Mucosa of rectum (tissue), 2 donors: ENCODE measurements around the gene PIAS4.
"Not testable (repeated sequence)": the region's sequence is repeated elsewhere in the genome, so short reads cannot be mapped to it uniquely, and the experiment has no call there.

Experiments
- H3K27ac ChIP-seq, 2 donors: one replicate each; pipeline ENCODE4 v1.7.0; 2013; ENCODE audit warnings: inconsistent platforms in 2 of 2, low read depth in 2 of 2, low read length in 2 of 2
- H3K27me3 ChIP-seq, 2 donors: one replicate each; pipeline ENCODE4 v1.7.0; 2013; ENCODE audit warnings: low read length in 2 of 2; ENCODE audit not compliant: control insufficient read depth in 2 of 2, insufficient read depth in 2 of 2
- H3K36me3 ChIP-seq, 2 donors: one replicate each; pipeline ENCODE4 v1.7.0; 2013; ENCODE audit warnings: low read length in 2 of 2; ENCODE audit not compliant: control insufficient read depth in 2 of 2, insufficient read depth in 2 of 2
- H3K4me1 ChIP-seq, 2 donors: one replicate each; pipeline ENCODE4 v1.7.0; 2013; ENCODE audit warnings: low read length in 2 of 2, mild to moderate bottlenecking in 1 of 2; ENCODE audit not compliant: control insufficient read depth in 2 of 2, insufficient read depth in 2 of 2
- H3K4me3 ChIP-seq, 2 donors: one replicate each; pipeline ENCODE4 v1.7.0; 2013; ENCODE audit warnings: low read length in 2 of 2
- H3K9ac ChIP-seq, 2 donors: one replicate each; pipeline ENCODE4 v1.7.0; 2013; ENCODE audit warnings: low read length in 2 of 2, low read depth in 1 of 2, mild to moderate bottlenecking in 1 of 2
- H3K9me3 ChIP-seq, 2 donors: one replicate each; pipeline ENCODE4 v1.7.0; 2013; ENCODE audit warnings: low read length in 2 of 2; ENCODE audit not compliant: control insufficient read depth in 2 of 2
- donor health status: healthy.
- donor health status: Normal muscosa, but diverticular disease.

Gene PIAS4

DNA sequence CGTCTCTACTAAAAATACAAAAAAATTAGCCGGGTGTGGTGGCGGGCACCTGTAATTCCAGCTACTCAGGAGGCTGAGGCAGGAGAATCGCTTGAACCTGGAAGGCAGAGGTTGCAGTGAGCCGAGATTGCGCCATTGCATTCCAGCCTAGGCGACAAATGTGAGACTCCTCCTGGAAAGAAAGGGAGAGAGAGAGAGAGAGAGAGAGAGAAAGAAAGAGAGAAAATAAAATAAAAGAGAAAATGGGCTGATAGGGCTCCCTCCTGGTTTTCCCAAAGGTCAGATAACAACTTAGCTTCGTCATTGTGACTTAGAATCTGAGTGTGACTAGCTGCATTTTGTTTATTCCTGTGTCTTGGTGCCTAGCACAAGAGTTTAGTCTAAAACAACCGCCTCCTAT is 2.1 kb upstream of the PIAS4 start:
- H3K4me1 ChIP-seq = peaks cover 17 to 21% of the 10 kb centered on the region in 2 donors
- not testable (repeated sequence) for H3K36me3 ChIP-seq, H3K9me3 ChIP-seq, H3K4me3 ChIP-seq, H3K9ac ChIP-seq, H3K27me3 ChIP-seq, H3K27ac ChIP-seq

DNA sequence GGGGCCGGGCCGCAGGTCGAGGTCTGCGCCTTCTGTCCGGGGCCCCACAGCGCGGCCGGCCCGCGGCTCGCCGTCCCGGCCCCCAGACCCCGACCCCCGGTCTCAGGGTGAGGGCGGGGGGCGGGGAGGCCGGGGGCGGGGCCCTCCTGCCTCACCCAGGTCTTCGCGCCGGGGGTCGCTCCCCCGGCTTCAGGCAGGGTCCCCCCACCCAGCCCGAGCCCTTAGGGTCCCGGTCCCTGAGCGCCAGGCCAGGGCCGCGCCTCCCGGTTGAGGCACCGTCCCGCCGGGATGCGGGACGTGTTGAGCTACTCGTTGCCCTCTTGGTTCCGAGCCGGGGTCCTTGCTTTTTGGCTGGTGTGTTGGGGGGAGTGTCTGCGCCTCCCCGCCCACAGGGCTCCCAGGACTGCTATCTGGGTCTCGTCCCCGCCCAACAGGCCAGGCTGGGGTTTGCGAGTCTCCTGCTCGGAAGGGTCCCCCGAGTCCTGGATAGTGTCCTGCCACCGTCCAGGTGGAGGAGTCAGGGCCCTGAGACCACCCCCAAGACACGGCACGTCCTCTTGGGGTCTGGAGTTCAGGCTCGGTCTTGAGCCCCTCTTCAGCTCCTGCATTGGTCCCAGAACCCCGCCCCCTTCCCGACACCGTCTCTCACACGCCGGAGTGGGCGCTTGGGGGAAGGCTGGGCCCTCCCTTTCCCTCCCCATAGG is 452 bp downstream of the PIAS4 start:
- Histone ChIP-seq H3K27me3 (no peaks in the 10 kb centered on the region), H3K4me1 (peaks cover 24 to 30% of the 10 kb centered on the region in 2 donors), H3K4me3 (peak overlapping the region; percentile 82 to 86), H3K36me3 (peaks cover 0 to 3% of the 10 kb centered on the region in 2 donors), H3K9me3 (no peaks in the 10 kb centered on the region), H3K27ac (peak overlapping the region; percentile 55 to 63), H3K9ac (peak overlapping the region; percentile 65 to 79)

DNA sequence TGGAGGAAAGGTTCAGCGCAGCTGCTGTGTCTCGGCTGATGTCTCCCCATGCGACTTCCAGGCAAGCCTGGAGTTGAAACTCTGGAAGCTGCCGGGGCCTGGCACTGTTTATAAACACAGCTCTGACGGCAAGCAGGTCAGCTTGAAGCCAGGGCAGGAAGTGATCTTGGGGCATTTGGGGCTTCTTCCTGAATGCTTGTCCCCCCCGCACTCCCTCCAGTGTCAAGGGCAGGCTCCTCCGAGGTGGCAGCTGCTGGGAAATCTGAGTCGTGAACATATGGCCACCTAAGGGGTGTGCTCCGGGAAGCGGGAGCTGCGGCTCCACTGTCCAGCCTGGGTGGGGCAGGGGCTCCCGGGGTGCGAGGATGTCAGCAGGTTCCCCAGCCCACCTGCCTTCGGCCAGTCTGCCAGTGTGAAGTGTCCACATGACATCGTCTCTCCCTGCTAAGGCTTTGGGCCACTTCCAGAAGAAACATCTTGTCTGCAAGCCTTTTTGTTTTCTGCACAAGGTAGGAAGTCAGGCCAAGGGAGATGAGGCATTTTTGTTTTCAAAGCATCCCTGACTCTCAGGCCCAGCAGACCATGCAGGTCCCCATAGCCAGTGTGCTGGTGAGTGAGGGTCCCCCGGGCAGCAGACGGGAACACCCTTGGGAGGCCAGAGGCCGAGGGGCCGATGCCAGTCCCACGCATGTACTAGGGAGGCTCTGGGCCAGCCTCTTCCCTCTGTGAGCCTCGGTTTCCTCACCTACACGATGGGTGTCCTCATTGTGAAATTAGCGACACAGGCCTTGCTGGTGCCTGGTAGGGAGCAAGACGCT is 2.7 kb downstream of the PIAS4 start:
- Histone ChIP-seq H3K9ac (no peak overlapping the region), H3K36me3 (peaks cover 0 to 22% of the 10 kb centered on the region in 2 donors), H3K4me1 (peaks cover 24 to 33% of the 10 kb centered on the region in 2 donors), H3K9me3 (no peaks in the 10 kb centered on the region), H3K27ac (peak overlapping the region in 1 of 2 donors; percentile 43), H3K27me3 (no peaks in the 10 kb centered on the region), H3K4me3 (no peak overlapping the region)

DNA sequence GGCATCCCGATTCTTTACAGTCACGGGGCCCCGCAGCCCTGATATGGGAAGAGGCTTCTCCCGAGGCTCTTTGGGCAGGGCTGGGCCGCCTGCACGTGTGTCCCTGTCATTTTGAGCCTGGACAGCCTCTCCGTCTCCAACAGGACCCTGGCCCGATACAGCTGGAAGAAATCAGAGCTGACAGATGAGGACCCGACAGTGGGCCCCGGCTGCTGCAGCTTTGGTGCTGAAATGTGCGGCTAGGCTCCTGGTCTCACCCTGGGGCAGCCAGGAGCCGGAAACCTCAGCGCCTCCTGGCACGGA is 3.2 kb downstream of the PIAS4 start:
- no peaks in the 10 kb centered on the region for H3K27me3 ChIP-seq
- H3K4me1 ChIP-seq = peaks cover 24 to 33% of the 10 kb centered on the region in 2 donors
- peak overlapping the region in 1 of 2 donors; percentile 4 for H3K27ac ChIP-seq
- no peak overlapping the region for H3K9ac ChIP-seq
- peaks cover 0 to 24% of the 10 kb centered on the region in 2 donors for H3K36me3 ChIP-seq
- no peak overlapping the region for H3K4me3 ChIP-seq
- H3K9me3 ChIP-seq = no peaks in the 10 kb centered on the region

DNA sequence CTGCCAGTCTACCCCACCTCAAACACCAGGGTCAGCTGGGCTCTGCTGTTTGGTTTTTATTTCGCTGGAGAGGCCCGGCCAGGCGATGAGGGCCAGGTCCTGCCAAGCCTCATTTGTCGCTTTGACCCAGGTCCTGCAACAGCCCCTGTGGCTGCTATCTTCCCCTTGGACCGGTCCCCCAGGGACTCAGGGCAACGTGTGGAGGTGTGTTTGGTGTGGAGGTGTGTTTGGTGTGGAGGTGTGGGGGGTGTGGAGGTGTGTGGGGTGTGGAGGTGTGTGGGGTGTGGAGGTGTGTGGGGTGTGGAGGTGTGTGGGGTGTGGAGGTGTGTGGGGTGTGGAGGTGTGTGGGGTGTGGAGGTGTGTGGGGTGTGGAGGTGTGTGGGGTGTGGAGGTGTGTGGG is 3.9 kb downstream of the PIAS4 start:
- H3K9ac ChIP-seq, H3K4me3 ChIP-seq: not testable (repeated sequence)

DNA sequence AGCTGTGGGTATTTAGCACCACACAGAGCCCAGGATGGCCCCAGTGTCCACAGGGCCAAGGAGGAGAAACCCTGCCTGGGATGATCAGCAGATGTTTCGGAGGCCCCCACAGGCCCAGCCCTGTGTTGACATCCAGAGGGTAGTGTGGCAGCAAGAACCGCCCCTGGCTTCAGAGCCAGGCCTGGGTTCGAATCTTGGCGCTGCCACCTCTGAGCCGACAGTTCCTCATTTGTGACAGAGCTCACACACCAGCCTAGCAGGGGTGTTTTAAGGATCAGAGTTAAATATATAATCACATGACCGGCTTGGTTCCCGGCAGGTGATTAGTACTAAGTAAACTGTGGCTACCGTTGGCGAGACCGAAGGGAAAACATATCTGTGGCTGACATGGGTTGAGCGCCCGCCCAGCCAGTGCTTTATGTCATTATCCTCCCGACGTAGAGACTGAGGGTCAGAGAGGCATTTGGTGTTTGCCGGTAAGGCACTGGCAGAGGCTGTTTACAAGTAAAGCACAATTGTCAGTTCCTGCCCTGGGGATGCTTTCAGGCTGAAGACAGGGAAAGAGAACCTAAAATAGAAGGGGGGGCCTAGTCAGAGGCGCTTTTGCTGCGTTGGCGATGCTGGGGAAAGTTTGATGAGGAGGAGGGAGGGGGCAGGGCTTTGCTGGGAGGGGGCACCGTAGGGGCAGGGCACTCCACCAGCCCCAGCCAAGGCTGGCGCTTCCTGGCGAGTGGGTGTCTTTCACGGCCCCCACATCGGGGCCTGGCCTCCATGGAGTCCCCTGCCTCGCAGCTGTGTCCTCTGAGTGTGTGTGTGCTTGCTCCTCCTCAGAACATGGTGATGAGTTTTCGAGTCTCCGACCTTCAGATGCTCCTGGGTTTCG is 4.8 kb downstream of the PIAS4 start:
- no peaks in the 10 kb centered on the region for H3K27me3 ChIP-seq
- H3K4me1 ChIP-seq = peaks cover 21 to 29% of the 10 kb centered on the region in 2 donors
- H3K27ac ChIP-seq = no peak overlapping the region
- no peaks in the 10 kb centered on the region for H3K9me3 ChIP-seq
- H3K4me3 ChIP-seq = no peak overlapping the region
- no peak overlapping the region for H3K9ac ChIP-seq
- H3K36me3 ChIP-seq = peaks cover 0 to 26% of the 10 kb centered on the region in 2 donors

More for the DNA sequence above, 3.9 kb downstream of the PIAS4 start:
- not testable (repeated sequence) for H3K27ac ChIP-seq, H3K9me3 ChIP-seq, H3K27me3 ChIP-seq
- H3K36me3 ChIP-seq = peaks cover 0 to 26% of the 10 kb centered on the region in 2 donors
- peaks cover 24 to 33% of the 10 kb centered on the region in 2 donors for H3K4me1 ChIP-seq

DNA sequence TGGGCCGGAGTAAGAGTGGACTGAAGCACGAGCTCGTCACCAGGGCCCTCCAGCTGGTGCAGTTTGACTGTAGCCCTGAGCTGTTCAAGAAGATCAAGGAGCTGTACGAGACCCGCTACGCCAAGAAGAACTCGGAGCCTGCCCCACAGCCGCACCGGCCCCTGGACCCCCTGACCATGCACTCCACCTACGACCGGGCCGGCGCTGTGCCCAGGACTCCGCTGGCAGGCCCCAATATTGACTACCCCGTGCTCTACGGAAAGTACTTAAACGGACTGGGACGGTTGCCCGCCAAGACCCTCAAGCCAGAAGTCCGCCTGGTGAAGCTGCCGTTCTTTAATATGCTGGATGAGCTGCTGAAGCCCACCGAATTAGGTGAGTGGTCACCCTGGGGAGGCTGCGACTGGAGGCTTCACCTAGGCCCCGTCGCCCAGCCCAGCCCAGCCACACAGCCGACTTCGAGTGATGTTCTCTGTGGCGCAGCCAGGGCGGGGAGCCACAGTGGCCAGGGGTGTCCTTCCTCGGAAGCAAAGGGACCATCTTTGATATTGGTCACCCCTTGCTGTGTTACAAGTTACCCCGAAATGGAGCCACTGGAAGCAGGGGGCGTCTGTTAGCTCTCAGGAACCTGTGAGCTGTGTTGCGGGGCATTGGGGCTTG is 5.6 kb downstream of the PIAS4 start:
- no peaks in the 10 kb centered on the region for H3K9me3 ChIP-seq
- peaks cover 0 to 26% of the 10 kb centered on the region in 2 donors for H3K36me3 ChIP-seq
- no peaks in the 10 kb centered on the region for H3K27me3 ChIP-seq
- no peak overlapping the region for H3K27ac ChIP-seq
- H3K4me3 ChIP-seq = no peak overlapping the region
- no peak overlapping the region for H3K9ac ChIP-seq
- H3K4me1 ChIP-seq = peaks cover 20 to 28% of the 10 kb centered on the region in 2 donors

DNA sequence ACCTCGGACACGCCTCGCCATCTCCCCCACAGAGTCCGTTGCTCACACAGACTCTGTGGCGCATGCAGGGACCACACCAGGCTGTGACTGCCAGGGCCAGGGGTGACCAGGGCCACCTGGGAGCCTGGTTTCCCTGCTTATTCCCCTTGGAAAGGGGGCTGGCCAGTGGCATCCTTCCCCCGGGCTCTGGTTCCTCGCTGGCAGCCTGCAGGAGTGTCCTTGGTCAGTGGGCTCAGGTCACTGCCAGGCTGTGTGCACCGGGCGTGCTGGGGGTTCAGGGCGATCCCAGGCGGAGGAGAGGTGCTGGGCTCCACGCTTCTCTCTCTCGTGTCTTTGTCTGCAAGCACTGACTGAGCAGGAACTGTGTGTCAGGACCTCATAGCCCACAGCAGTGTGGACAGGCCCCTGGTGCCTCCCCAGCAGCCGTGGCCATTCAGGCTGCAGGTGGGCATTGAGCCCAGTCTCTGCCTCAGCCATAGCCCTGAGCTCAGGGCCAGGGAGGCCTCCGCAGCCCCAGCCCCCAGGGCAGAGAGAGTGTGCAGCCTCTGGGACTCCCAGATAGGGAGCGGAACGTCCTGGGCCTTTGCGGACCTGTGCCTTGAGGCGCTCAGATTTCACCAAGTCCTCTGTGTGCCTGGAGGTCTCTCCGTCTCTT is 6.5 kb downstream of the PIAS4 start:
- Histone ChIP-seq H3K4me1 (peaks cover 10 to 19% of the 10 kb centered on the region in 2 donors), H3K9me3 (no peaks in the 10 kb centered on the region), H3K36me3 (peaks cover 0 to 28% of the 10 kb centered on the region in 2 donors), H3K9ac (no peak overlapping the region), H3K27me3 (no peaks in the 10 kb centered on the region), H3K27ac (no peak overlapping the region), H3K4me3 (no peak overlapping the region)
